Measurements from ENCODE around the gene KLK12.
A peak's percentile ranks its signal among the peaks of the same experiment; 100 is the strongest.

KLK12 gene

DNA sequence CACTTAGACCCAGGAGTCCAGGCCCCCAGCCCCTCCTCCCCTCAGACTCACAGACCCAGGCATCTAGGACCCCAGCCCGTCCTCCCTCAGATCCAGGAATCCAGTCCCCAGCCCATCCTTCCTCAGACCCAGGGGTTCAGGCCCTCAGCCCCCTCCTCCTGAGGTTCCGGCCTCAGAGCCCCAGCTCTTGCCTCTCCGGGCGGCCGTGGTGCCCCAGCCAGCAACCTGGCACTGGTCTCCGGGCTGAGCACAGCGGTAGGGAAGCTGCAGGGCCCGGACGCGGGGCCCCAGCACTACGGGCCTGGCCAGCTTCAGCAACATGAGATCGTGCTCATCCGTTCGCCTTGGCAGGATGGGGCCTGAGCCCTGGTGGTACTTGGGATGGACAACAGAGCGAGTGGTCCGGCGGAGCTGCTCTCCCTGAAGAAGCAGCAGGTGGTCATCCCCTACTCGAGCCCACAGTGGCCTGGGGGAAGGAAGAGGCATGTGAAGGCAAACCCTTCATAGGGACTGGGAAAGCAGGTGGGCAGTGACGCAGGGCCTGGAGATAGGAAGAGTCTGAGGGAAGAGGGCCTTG is 19.0 kb downstream of the KLK12 start:
- Mint-ChIP-seq H3K36me3 (ENCODE audit: low read depth) (no peaks in the 10 kb centered on the region), H3K4me1 (peaks cover 16% of the 10 kb centered on the region), H3K9me3 (no peaks in the 10 kb centered on the region), H3K27me3 (peaks cover 62% of the 10 kb centered on the region), H3K27ac (no peak overlapping the region), H3K4me3 (no peak overlapping the region)
- no peak for DNase-seq
- ATAC-seq = no peak

DNA sequence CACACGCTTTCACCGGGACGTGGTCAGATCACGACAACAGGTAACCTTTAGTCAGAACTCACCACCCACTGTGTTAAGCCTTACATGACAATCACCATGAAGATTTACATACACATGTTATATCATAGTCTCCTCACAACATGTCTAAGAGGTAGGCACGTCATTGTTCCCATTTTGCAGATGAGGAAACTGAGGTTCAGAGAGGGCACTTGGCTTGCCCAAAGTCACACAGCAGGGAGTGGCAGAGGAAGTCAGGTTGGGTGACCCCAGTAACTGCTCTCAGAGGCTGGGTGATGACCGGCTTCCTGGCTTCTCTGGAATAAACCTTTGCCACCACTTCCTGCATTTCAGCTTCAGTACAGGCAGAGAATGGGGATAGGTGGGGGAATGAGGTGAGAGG is 20.6 kb downstream of the KLK12 start:
- Mint-ChIP-seq H3K27me3 (peaks cover 60% of the 10 kb centered on the region), H3K27ac (no peak overlapping the region), H3K36me3 (ENCODE audit: low read depth) (no peaks in the 10 kb centered on the region), H3K9me3 (no peaks in the 10 kb centered on the region), H3K4me1 (peaks cover 13% of the 10 kb centered on the region), H3K4me3 (no peak overlapping the region)
- DNase-seq (no peak), ATAC-seq (no peak)

- H3K27ac Mint-ChIP-seq = no peak overlapping the region
- H3K27me3 Mint-ChIP-seq = peaks cover 48% of the 10 kb centered on the region
- H3K4me3 Mint-ChIP-seq = no peak overlapping the region
- ATAC-seq (no peak), DNase-seq (no peak)
- no peaks in the 10 kb centered on the region for H3K36me3 Mint-ChIP-seq (ENCODE audit: low read depth)
- no peaks in the 10 kb centered on the region for H3K9me3 Mint-ChIP-seq
- H3K4me1 Mint-ChIP-seq = peaks cover 8% of the 10 kb centered on the region
These were observed 22.1 kb downstream of the KLK12 start for GRCh38 chr19:51012661-51013190.

DNA sequence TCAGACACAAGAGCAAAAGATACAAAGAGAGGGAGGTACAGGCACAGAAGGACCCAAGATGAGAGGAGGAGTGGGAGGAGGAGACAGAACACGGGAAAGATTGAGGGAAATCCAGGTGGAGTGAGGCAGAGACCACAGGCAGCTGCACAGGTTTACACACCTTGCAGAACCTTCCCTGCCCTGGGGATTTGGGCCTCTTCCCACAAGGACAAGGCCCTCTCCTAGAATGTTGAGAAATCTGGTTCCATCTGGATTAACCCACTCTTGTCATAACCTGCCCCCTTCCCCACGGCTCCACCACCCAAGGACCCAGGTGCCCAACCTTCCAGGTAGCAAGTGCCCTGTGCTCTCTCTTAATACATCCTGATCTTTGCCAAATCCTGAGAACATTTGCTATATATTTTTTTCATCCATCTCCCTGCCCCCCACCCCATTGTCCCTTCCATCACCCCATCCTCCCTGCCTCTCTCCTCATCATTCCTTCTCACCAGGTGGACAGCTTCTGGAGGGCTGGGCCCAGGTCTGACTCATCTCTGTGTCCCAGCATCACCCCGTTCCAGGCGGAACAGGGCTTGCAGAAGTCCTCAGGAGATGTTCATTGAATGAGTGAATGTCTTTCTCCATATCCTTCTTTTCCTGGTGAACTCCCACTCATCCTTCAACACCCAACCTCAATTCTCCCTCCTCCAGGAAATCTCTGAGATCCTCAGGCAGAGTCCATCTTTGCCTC is 24.6 kb downstream of the KLK12 start:
- DNase-seq = no peak
- Mint-ChIP-seq H3K27me3 (peaks cover 36% of the 10 kb centered on the region), H3K4me3 (no peak overlapping the region), H3K4me1 (no peaks in the 10 kb centered on the region), H3K36me3 (ENCODE audit: low read depth) (no peaks in the 10 kb centered on the region), H3K9me3 (no peaks in the 10 kb centered on the region), H3K27ac (no peak overlapping the region)
- ATAC-seq = no peak

DNA sequence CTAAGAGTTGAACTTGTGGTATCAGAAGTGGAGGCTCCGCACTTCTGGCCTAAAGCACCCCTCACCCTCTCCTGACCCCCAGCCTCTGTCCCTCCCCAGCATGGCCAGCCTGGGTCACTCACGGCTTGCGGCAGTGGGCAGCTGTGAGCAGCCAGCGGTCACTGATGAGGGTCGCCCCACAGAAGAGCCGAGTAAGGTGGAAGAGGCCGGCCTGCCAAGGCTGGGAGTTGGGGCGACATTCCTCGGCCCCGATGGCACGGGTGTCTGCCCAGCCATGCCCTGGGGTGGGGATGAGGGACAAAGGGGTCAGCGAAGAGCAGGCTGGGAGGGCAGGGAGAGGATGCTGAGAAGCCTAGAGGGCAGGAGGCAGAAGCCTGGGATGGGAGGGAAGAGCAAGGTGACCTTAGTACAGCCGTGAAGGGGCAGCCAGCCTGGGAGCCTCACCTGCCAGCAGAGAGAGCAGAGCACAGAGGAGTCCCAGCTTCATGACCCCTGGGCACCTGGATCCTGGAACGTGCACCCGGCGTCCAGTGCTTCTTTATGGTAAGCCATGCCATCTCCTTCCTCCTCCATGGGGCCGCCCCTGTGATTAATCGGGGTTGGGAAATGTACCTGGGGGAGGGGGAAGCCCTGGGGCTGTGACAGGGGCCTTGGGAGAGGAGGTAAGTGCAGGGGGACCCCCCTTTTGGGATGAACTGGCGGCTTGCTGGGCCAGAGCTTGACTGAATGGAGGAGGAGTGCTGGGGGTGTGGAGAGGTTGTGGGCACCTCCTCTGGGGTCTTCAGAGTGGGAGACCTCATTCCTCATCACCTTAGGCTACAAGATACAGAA is 25.5 kb downstream of the KLK12 start:
- H3K27me3 Mint-ChIP-seq = peaks cover 29% of the 10 kb centered on the region
- H3K4me1 Mint-ChIP-seq = no peaks in the 10 kb centered on the region
- DNase-seq (no peak), ATAC-seq (no peak)
- H3K27ac Mint-ChIP-seq = no peak overlapping the region
- no peaks in the 10 kb centered on the region for H3K36me3 Mint-ChIP-seq (ENCODE audit: low read depth)
- no peak overlapping the region for H3K4me3 Mint-ChIP-seq
- no peaks in the 10 kb centered on the region for H3K9me3 Mint-ChIP-seq

DNA sequence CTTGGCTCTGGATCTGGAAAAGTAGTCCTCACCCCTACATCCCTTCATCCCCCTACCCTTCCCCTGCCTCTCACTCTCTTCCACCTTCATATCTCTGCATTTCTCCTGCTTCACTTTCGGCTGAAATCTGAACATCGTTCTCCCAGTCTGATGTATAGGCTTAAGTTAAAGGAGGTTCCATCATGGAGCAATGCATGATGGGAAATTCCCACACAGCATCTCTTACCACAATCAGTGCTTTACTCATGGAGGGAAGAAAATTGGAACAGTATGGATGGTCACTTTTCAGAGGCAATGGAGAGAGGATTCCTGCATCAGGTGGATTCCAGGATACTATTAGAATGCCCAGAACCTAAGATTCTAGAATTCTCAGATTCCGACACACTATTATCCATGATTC is 27.3 kb downstream of the KLK12 start:
- H3K36me3 Mint-ChIP-seq (ENCODE audit: low read depth) = no peaks in the 10 kb centered on the region
- DNase-seq = no peak
- H3K9me3 Mint-ChIP-seq = no peaks in the 10 kb centered on the region
- no peak for ATAC-seq
- no peak overlapping the region for H3K4me3 Mint-ChIP-seq
- H3K4me1 Mint-ChIP-seq = no peaks in the 10 kb centered on the region
- peaks cover 27% of the 10 kb centered on the region for H3K27me3 Mint-ChIP-seq
- H3K27ac Mint-ChIP-seq = no peak overlapping the region

DNA sequence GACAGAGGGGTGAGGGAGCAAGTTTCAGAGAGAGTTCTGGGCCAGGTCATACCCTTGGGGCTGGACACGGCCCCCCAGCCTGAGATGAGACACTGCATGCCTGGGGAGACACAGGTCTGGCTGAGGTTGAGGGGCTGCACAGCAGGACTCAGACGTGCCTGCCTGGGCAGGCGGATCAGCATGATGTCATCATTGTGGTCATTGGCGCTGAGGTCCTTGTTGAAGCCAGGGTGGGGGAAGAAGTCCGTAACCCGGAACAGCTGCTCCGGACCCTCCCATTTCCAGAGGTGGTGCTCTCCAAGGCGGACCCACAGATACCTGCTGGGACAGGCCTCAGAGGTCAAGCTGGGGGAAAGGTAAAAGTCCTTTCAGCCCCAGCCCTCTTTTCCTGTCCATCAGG is 28.4 kb downstream of the KLK12 start:
- no peaks in the 10 kb centered on the region for H3K9me3 Mint-ChIP-seq
- H3K27ac Mint-ChIP-seq = no peak overlapping the region
- peaks cover 36% of the 10 kb centered on the region for H3K27me3 Mint-ChIP-seq
- no peaks in the 10 kb centered on the region for H3K36me3 Mint-ChIP-seq (ENCODE audit: low read depth)
- DNase-seq = no peak
- no peaks in the 10 kb centered on the region for H3K4me1 Mint-ChIP-seq
- H3K4me3 Mint-ChIP-seq = no peak overlapping the region
- no peak for ATAC-seq

DNA sequence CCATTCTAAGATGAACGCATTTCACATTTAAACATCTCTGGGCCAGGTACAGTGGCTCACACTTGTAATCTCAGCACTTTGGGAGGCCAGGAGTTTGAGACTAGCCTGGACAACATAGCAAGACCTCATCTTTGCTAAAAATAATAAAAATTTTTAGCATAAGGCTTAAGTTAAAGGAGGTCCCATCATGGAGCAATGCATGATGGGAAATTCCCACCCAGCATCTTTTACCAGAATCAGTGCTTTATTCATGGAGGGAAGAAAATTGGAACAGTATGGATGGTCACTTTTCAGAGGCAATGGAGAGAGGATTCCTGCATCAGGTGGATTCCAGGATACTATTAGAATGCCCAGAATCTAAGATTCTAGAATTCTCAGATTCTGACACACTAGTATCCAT is 29.6 kb downstream of the KLK12 start:
- H3K36me3 Mint-ChIP-seq (ENCODE audit: low read depth) = no peaks in the 10 kb centered on the region
- DNase-seq (no peak), ATAC-seq (no peak)
- no peak overlapping the region for H3K27ac Mint-ChIP-seq
- no peaks in the 10 kb centered on the region for H3K9me3 Mint-ChIP-seq
- H3K27me3 Mint-ChIP-seq = peaks cover 38% of the 10 kb centered on the region
- no peaks in the 10 kb centered on the region for H3K4me1 Mint-ChIP-seq
- H3K4me3 Mint-ChIP-seq = no peak overlapping the region

DNA sequence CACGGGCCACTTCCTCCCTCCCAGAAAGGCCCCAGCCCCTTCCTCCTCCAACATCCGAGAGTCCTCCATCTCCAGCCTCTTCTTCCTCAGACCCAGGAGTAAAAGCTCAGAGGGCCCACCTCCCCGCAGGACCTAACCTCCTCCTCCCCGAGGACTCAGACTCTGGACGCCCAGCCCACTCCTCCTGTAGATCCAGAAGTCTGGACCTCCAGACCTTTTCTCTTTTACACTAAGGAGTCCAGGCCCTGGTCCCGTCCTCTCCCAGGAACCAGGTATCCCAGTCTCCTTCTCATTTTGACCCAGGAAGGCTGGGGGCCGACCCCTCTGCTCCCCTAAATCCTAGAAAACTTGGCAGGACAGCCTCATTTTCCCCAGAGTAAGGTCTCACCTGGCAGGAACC is 31.5 kb downstream of the KLK12 start:
- Mint-ChIP-seq H3K27ac (no peak overlapping the region), H3K4me1 (no peaks in the 10 kb centered on the region), H3K9me3 (no peaks in the 10 kb centered on the region), H3K36me3 (ENCODE audit: low read depth) (no peaks in the 10 kb centered on the region), H3K4me3 (no peak overlapping the region), H3K27me3 (peaks cover 50% of the 10 kb centered on the region)
- ATAC-seq (no peak), DNase-seq (no peak)

- ATAC-seq = peak; percentile 24
- peaks cover 50% of the 10 kb centered on the region for H3K27me3 Mint-ChIP-seq
These were observed 32.1 kb downstream of the KLK12 start for GRCh38 chr19:51002542-51003311.

DNA sequence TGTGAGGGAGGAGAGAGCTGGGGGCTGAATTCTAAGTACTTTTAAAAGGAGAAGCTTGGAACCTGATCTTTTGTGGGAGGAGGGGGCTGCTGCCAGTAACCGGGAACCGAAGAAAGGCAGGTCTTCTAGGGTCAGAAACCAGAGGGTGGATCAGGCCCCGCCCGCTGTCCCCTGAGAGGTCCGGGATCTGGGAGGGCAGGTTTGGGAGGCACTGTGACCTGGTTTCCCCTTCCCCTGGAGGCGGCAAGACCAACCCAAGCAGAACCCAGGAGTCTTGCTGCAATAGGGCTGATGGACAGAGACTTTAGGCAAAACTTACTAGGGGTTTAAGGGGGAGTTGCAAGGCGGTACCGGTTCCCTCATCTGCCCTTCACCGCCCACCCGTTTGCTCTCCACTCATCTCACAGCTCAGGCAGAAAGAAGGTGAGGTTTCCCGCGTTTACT is 32.7 kb downstream of the KLK12 start:
- H3K4me1 Mint-ChIP-seq = no peaks in the 10 kb centered on the region
- ATAC-seq = no peak
- DNase-seq = no peak
- no peak overlapping the region for H3K27ac Mint-ChIP-seq
- no peak overlapping the region for H3K4me3 Mint-ChIP-seq
- H3K36me3 Mint-ChIP-seq (ENCODE audit: low read depth) = no peaks in the 10 kb centered on the region
- peaks cover 46% of the 10 kb centered on the region for H3K27me3 Mint-ChIP-seq
- no peaks in the 10 kb centered on the region for H3K9me3 Mint-ChIP-seq

More at GRCh38 chr19:51002542-51003311, 32.1 kb downstream of the KLK12 start:
- Mint-ChIP-seq H3K27ac (no peak overlapping the region), H3K4me3 (no peak overlapping the region), H3K36me3 (ENCODE audit: low read depth) (no peaks in the 10 kb centered on the region), H3K9me3 (no peaks in the 10 kb centered on the region), H3K4me1 (no peaks in the 10 kb centered on the region)
- DNase-seq = peak; percentile 16

DNA sequence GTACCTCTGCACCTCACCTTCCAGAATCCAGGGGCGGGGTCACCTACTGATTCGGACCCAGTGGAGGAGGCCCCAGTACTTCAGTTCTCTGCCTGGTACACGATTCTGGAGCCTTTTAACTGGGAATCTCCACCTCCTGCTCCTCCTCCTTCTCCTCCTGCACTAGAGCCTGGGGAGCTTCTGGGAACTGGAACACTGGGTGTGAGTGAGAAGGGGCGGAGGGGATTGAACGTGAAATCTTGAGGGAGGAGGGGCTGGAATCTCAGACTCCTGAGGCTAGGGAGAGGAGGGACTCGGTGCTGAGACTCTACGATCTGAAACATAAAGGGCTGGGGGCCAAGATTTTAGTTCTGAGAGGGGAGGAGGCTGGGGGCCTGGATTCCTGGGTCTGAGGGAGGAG is 33.3 kb downstream of the KLK12 start, which contains the start of gene KLK8:
TSS of gene KLK8 (minus strand) at position 90 of the 400 bp plus-strand sequence. CDS start 437 bp downstream, outside the sequence.
- peaks cover 45% of the 10 kb centered on the region for H3K27me3 Mint-ChIP-seq
- H3K4me3 Mint-ChIP-seq = no peak within 1 kb of the TSS
- H3K36me3 Mint-ChIP-seq (ENCODE audit: low read depth) = no peaks in the 10 kb centered on the region
- H3K9me3 Mint-ChIP-seq = no peaks in the 10 kb centered on the region
- H3K4me1 Mint-ChIP-seq = no peaks in the 10 kb centered on the region
- ATAC-seq (no peak), DNase-seq (no peak)
- no peak within 1 kb of the TSS for H3K27ac Mint-ChIP-seq

- Mint-ChIP-seq H3K4me3 (no peak overlapping the region), H3K27me3 (peaks cover 42% of the 10 kb centered on the region), H3K36me3 (ENCODE audit: low read depth) (no peaks in the 10 kb centered on the region), H3K27ac (no peak overlapping the region), H3K9me3 (no peaks in the 10 kb centered on the region), H3K4me1 (no peaks in the 10 kb centered on the region)
- ATAC-seq (no peak), DNase-seq (no peak)
These were observed 33.8 kb downstream of the KLK12 start for GRCh38 chr19:51000981-51001380.

DNA sequence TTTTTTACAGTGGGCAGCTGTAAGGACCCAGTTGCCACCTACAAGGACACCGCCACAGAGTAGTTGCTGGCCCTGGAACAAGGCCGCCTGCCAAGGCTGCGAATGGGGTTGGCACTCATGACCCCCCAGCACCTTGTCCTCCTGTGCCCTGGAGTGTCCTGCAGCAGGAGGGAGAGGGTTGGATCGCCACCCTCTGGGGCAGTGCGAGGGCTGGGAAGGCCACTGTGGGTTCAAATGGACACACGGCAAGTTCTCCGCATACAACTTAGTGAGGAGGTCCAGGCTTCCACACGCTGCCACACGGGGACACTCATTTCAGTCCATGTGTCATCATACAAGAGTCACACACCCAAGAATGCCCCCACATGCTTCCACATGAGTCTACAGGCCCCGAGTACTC is 34.4 kb downstream of the KLK12 start:
- no peak overlapping the region for H3K4me3 Mint-ChIP-seq
- no peaks in the 10 kb centered on the region for H3K9me3 Mint-ChIP-seq
- H3K36me3 Mint-ChIP-seq (ENCODE audit: low read depth) = no peaks in the 10 kb centered on the region
- no peak for DNase-seq
- H3K4me1 Mint-ChIP-seq = no peaks in the 10 kb centered on the region
- no peak overlapping the region for H3K27ac Mint-ChIP-seq
- ATAC-seq = no peak
- H3K27me3 Mint-ChIP-seq = peaks cover 43% of the 10 kb centered on the region
